ENCODE results near the gene PDZRN3. TPM values are rescaled to one million over a fixed set of nuclear protein-coding genes. Genes with fewer than 3 reads are reported as not detected.

Gene PDZRN3
- total RNA-seq, 2 experiments from 2014 or later: not detected

GRCh38 chr3:73448761-73449301 is 175.9 kb downstream of the PDZRN3 start:
- DNase-seq (no peak), ATAC-seq (no peak)
- POLR2A ChIA-PET: no interaction called here
- intact Hi-C loops (cut with micrococcal nuclease): no loop called here
- no peak for TF ChIP-seq CTCF (IDR thresholded peaks at IDR 0.05)
- no peaks in the 10 kb centered on the region for H3K4me1 Mint-ChIP-seq (ENCODE audit: low read depth)
- peaks cover 2% of the 10 kb centered on the region for H3K27me3 Mint-ChIP-seq
- H3K9me3 Mint-ChIP-seq: no peaks in the 10 kb centered on the region
- H3K4me3 Mint-ChIP-seq: no peak overlapping the region
- no peak overlapping the region for H3K27ac Mint-ChIP-seq
- CTCF ChIA-PET: interaction anchor here (1.1 kb wide), 1 partner anchor 53 kb away, joined by 5 read pairs; no protein-coding TSS in a partner anchor
- H3K36me3 Mint-ChIP-seq (ENCODE audit: low read depth): no peaks in the 10 kb centered on the region

GRCh38 chr3:73448041-73448440 is 176.7 kb downstream of the PDZRN3 start:
- Mint-ChIP-seq H3K4me1 (ENCODE audit: low read depth) (no peaks in the 10 kb centered on the region), H3K27me3 (peaks cover 2% of the 10 kb centered on the region), H3K9me3 (no peaks in the 10 kb centered on the region), H3K27ac (no peak overlapping the region), H3K4me3 (no peak overlapping the region), H3K36me3 (ENCODE audit: low read depth) (no peaks in the 10 kb centered on the region)
- ChIA-PET CTCF (interaction anchor here (1.1 kb wide), 1 partner anchor 54 kb away, joined by 5 read pairs; no protein-coding TSS in a partner anchor), POLR2A (no interaction called here)
- ATAC-seq (no peak), DNase-seq (no peak)
- intact Hi-C loops (cut with micrococcal nuclease): no loop called here
- no peak for TF ChIP-seq CTCF (IDR thresholded peaks at IDR 0.05)

- Mint-ChIP-seq H3K36me3 (ENCODE audit: low read depth) (no peaks in the 10 kb centered on the region), H3K4me3 (no peak overlapping the region), H3K4me1 (ENCODE audit: low read depth) (no peaks in the 10 kb centered on the region), H3K9me3 (no peaks in the 10 kb centered on the region), H3K27me3 (peaks cover 2% of the 10 kb centered on the region), H3K27ac (no peak overlapping the region)
- ChIA-PET POLR2A (no interaction called here), CTCF (no interaction called here)
- ATAC-seq: no peak
- no peak for TF ChIP-seq CTCF (IDR thresholded peaks at IDR 0.05)
- DNase-seq: no peak
- intact Hi-C loops (cut with micrococcal nuclease): no loop called here
Measured at GRCh38 chr3:73447111-73447510, 177.6 kb downstream of the PDZRN3 start.

- DNase-seq: no peak
- H3K27ac Mint-ChIP-seq: no peak overlapping the region
- intact Hi-C loops (cut with micrococcal nuclease): no loop called here
- no peak overlapping the region for H3K4me3 Mint-ChIP-seq
- CTCF ChIA-PET: no interaction called here
- H3K27me3 Mint-ChIP-seq: peaks cover under 1% of the 10 kb centered on the region
- no peaks in the 10 kb centered on the region for H3K9me3 Mint-ChIP-seq
- ATAC-seq: no peak
- no peak for TF ChIP-seq CTCF (IDR thresholded peaks at IDR 0.05)
- H3K36me3 Mint-ChIP-seq (ENCODE audit: low read depth): no peaks in the 10 kb centered on the region
- H3K4me1 Mint-ChIP-seq (ENCODE audit: low read depth): no peaks in the 10 kb centered on the region
- POLR2A ChIA-PET: no interaction called here
Measured at GRCh38 chr3:73446467-73447110, 178.2 kb downstream of the PDZRN3 start.

- no peak for TF ChIP-seq CTCF (IDR thresholded peaks at IDR 0.05)
- ChIA-PET POLR2A (no interaction called here), CTCF (no interaction called here)
- no peaks in the 10 kb centered on the region for H3K4me1 Mint-ChIP-seq (ENCODE audit: low read depth)
- no peaks in the 10 kb centered on the region for H3K36me3 Mint-ChIP-seq (ENCODE audit: low read depth)
- no peaks in the 10 kb centered on the region for H3K27me3 Mint-ChIP-seq
- intact Hi-C loops (cut with micrococcal nuclease): no loop called here
- ATAC-seq: no peak
- H3K27ac Mint-ChIP-seq: no peak overlapping the region
- H3K4me3 Mint-ChIP-seq: no peak overlapping the region
- no peak for DNase-seq
- no peaks in the 10 kb centered on the region for H3K9me3 Mint-ChIP-seq
Measured at GRCh38 chr3:73442886-73443285, 181.9 kb downstream of the PDZRN3 start.

All from activated CD8-positive, alpha-beta T cell treated with anti-CD3 and anti-CD28 coated beads for 36 hours (primary cell).